ENCODE measurements around the gene KCNQ5.

The KCNQ5 gene

GRCh38 chr6:72948153-72948552 lies 326.3 kb downstream of the KCNQ5 start:
- no peak for TF ChIP-seq EZH2phosphoT487 (IDR thresholded peaks at IDR 0.05; ENCODE audit: borderline replicate concordance, low read length)
- no peak for TF ChIP-seq CTCF (IDR thresholded peaks at IDR 0.05; ENCODE audit: low read depth, low read length, poor library complexity, severe bottlenecking)
- Histone ChIP-seq H3K27ac (ENCODE audit: low read depth, low read length) (no peak overlapping the region), H3K4me2 (ENCODE audit: low read length) (no peak overlapping the region), H3K27me3 (ENCODE audit: control insufficient read depth, low read length) (no peaks in the 10 kb centered on the region), H3K36me3 (ENCODE audit: control insufficient read depth, low read length) (no peaks in the 10 kb centered on the region), H3F3A (ENCODE audit: control insufficient read depth, insufficient read depth) (no peaks in the 10 kb centered on the region), H3K9me2 (replicated peaks; ENCODE audit: control insufficient read depth, low read length) (no peaks in the 10 kb centered on the region), H4K20me1 (ENCODE audit: control insufficient read depth, insufficient read depth, low read depth, low read length) (no peaks in the 10 kb centered on the region), H3K79me2 (ENCODE audit: control insufficient read depth, low read length) (no peaks in the 10 kb centered on the region), H3K4me3 (ENCODE audit: low read length) (no peak overlapping the region), H3K4me1 (ENCODE audit: control insufficient read depth, low read length) (no peaks in the 10 kb centered on the region), H3K9me3 (ENCODE audit: control insufficient read depth, insufficient read depth, low read length) (no peaks in the 10 kb centered on the region)

GRCh38 chr6:72950114-72950860 lies 328.4 kb downstream of the KCNQ5 start:
- TF ChIP-seq CTCF (IDR thresholded peaks at IDR 0.05; ENCODE audit: low read depth, low read length, poor library complexity, severe bottlenecking) (no peak), EZH2phosphoT487 (IDR thresholded peaks at IDR 0.05; ENCODE audit: borderline replicate concordance, low read length) (no peak)
- no peaks in the 10 kb centered on the region for H3F3A ChIP-seq (ENCODE audit: control insufficient read depth, insufficient read depth)
- no peak overlapping the region for H3K4me2 ChIP-seq (ENCODE audit: low read length)
- H3K4me3 ChIP-seq (ENCODE audit: low read length): no peak overlapping the region
- no peaks in the 10 kb centered on the region for H4K20me1 ChIP-seq (ENCODE audit: control insufficient read depth, insufficient read depth, low read depth, low read length)
- no peaks in the 10 kb centered on the region for H3K9me3 ChIP-seq (ENCODE audit: control insufficient read depth, insufficient read depth, low read length)
- H3K79me2 ChIP-seq (ENCODE audit: control insufficient read depth, low read length): no peaks in the 10 kb centered on the region
- no peaks in the 10 kb centered on the region for H3K36me3 ChIP-seq (ENCODE audit: control insufficient read depth, low read length)
- no peaks in the 10 kb centered on the region for H3K27me3 ChIP-seq (ENCODE audit: control insufficient read depth, low read length)
- H3K9me2 ChIP-seq (replicated peaks; ENCODE audit: control insufficient read depth, low read length): no peaks in the 10 kb centered on the region
- no peak overlapping the region for H3K27ac ChIP-seq (ENCODE audit: low read depth, low read length)
- no peaks in the 10 kb centered on the region for H3K4me1 ChIP-seq (ENCODE audit: control insufficient read depth, low read length)

- no peaks in the 10 kb centered on the region for H3F3A ChIP-seq (ENCODE audit: control insufficient read depth, insufficient read depth)
- H3K79me2 ChIP-seq (ENCODE audit: control insufficient read depth, low read length): no peaks in the 10 kb centered on the region
- no peaks in the 10 kb centered on the region for H4K20me1 ChIP-seq (ENCODE audit: control insufficient read depth, insufficient read depth, low read depth, low read length)
- no peaks in the 10 kb centered on the region for H3K27me3 ChIP-seq (ENCODE audit: control insufficient read depth, low read length)
- no peaks in the 10 kb centered on the region for H3K36me3 ChIP-seq (ENCODE audit: control insufficient read depth, low read length)
- no peaks in the 10 kb centered on the region for H3K9me3 ChIP-seq (ENCODE audit: control insufficient read depth, insufficient read depth, low read length)
- H3K4me1 ChIP-seq (ENCODE audit: control insufficient read depth, low read length): no peaks in the 10 kb centered on the region
- no peak overlapping the region for H3K4me3 ChIP-seq (ENCODE audit: low read length)
- no peak overlapping the region for H3K4me2 ChIP-seq (ENCODE audit: low read length)
- no peaks in the 10 kb centered on the region for H3K9me2 ChIP-seq (replicated peaks; ENCODE audit: control insufficient read depth, low read length)
- H3K27ac ChIP-seq (ENCODE audit: low read depth, low read length): no peak overlapping the region
- no peak for TF ChIP-seq CTCF (IDR thresholded peaks at IDR 0.05; ENCODE audit: low read depth, low read length, poor library complexity, severe bottlenecking)
- TF ChIP-seq EZH2phosphoT487 (IDR thresholded peaks at IDR 0.05; ENCODE audit: borderline replicate concordance, low read length): no peak
Observed at GRCh38 chr6:72952808-72953630, 331.2 kb downstream of the KCNQ5 start.

Measured in DOHH2 (cell line).